Cardiac septum (tissue), 1 donor: ENCODE results near the gene MROH7. TPM values are rescaled to one million over a fixed set of nuclear protein-coding genes. Genes with fewer than 3 reads are reported as not detected.

Experiments
- DNase-seq: peaks from one replicate; pipeline ENCODE4 v3.0.0-alpha.2; 2020; ENCODE audit warnings: low spot score
- intact Hi-C: fragments of 100-400 bp; cut with DNase I; formaldehyde crosslinking; loops from one replicate; pipeline ENCODE4 v1.14.0; 2022
- total RNA-seq: library from RNA; stranded (reverse); fragmentation: NEBNext Ultra II Directional; extraction: Animal tissue kit (Norgen Biotek cat#: 25700); gene quantifications from one replicate; pipeline ENCODE4 v1.2.1, GENCODE V29; 2021
- donor health status: DM: no; HTN: no; CAD: no.

Gene MROH7
- total RNA-seq, 1 donor from 2014 or later = 14.3 TPM

- intact Hi-C loops = no loop called here
- DNase-seq = no peak
These were observed 113.1 kb downstream of the MROH7 start for GRCh38 chr1:54754486-54755285.

GRCh38 chr1:54757833-54758232 lies 116.2 kb downstream of the MROH7 start:
- intact Hi-C loops = no loop called here
- DNase-seq = no peak

GRCh38 chr1:54758678-54759348 lies 117.2 kb downstream of the MROH7 start:
- no peak for DNase-seq
- intact Hi-C loops = no loop called here

Other genes starting within 250 kb of the MROH7 start
- gene SSBP3, start 235.4 kb upstream of the MROH7 start, total RNA-seq = 45.4 TPM
- gene ACOT11, start 93.6 kb upstream of the MROH7 start, total RNA-seq = 44.1 TPM
- 0.22 TPM for gene FAM151A, start 18.3 kb upstream of the MROH7 start, total RNA-seq
- 16.7 TPM for gene TTC4, start 74.1 kb downstream of the MROH7 start, total RNA-seq
- 3.8 TPM for gene PARS2, start 122.7 kb downstream of the MROH7 start, total RNA-seq
- gene TTC22, start 159.5 kb downstream of the MROH7 start, total RNA-seq = 0.08 TPM
- 40.3 TPM for gene DHCR24, start 245.4 kb downstream of the MROH7 start, total RNA-seq